HG02938 (cell line): ENCODE data around the gene PDRG1.

Experiments used
- ATAC-seq: cut with Tn5 transposase; IDR thresholded peaks from one replicate; pipeline ENCODE4 v1.9.1; 2021; ENCODE audit warnings: mild to moderate bottlenecking, moderate library complexity; ENCODE audit not compliant: unreplicated experiment

The PDRG1 gene

DNA sequence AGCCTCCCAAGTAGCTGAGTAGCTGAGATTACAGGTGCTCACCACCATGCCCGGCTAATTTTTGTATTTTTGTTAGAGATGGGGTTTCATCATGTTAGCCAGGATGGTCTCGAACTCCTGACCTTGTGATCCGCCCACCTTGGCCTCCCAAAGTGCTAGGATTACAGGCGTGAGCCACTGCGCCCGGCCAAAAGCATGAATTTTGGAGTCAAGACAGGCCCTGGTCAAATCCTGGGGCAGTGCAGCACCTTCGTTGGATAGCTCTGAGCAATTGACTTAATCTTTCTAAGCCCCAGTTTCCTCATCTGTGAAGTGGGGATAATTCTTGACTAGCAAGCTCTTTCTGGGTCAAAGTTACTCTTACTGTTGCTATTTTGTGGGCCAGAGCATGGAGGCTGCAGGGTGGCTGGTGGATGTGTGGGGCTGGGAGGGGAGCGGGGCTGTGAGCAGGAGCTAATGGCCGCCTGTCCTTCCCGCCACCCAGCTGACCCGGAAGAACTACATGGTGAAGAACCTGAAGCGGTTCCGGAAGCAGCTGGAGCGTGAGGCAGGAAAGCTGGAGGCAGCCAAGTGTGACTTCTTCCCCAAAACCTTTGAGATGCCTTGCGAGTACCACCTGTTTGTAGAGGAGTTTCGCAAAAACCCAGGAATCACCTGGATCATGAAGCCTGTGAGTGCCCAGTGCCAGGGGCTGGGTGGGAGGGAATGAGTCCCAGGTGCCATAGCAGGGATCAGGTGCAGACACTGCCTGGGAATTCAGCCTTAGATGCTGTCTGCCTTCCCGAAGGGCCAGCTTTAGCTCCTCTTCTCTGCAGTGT, 42.4 kb downstream of the PDRG1 start:
- ATAC-seq = no peak

- no peak for ATAC-seq
These were observed 43.4 kb downstream of the PDRG1 start for GRCh38 chr20:31908424-31908823.

DNA sequence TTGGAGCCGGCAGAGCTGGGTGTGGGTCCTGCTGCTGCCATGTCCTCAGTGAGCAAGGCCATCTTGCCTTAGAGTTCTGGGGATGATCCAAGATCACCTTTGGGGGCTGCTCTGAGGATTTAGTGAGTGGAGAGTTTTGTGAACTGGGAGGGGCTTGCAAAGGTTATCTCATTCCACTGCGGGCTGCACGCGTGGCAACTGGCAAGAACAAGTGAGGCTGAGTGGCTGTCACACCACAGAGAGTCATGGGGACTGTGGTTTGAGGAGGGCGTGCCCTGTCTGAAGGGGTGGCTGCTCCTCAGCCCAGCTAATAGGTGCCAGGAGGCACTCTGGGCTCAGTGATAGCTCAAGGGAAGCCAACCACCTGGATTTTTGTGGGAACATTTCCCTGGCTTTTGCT, 43.8 kb downstream of the PDRG1 start:
- ATAC-seq = no peak

- no peak for ATAC-seq
These were observed 44.8 kb downstream of the PDRG1 start for GRCh38 chr20:31907046-31907445.

DNA sequence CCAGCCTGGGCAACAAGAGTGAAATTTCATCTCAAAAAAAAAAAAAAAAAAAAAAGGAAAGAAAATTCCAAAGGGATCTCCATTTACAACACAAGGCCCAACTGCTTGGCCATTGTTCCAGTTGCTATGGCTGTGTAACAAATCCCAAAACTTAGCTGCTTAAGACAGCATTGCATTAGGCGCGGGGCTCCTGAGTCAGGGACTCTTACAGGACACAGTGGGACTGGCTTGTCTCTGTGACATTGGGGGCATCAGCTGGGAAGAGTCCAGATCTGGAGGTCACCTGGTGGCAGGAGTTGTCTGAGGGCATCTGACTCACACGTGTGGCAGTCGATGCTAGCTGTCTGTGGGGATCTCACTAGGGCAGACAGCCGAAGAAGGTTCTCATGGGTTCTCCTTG, 45.8 kb downstream of the PDRG1 start:
- no peak for ATAC-seq

DNA sequence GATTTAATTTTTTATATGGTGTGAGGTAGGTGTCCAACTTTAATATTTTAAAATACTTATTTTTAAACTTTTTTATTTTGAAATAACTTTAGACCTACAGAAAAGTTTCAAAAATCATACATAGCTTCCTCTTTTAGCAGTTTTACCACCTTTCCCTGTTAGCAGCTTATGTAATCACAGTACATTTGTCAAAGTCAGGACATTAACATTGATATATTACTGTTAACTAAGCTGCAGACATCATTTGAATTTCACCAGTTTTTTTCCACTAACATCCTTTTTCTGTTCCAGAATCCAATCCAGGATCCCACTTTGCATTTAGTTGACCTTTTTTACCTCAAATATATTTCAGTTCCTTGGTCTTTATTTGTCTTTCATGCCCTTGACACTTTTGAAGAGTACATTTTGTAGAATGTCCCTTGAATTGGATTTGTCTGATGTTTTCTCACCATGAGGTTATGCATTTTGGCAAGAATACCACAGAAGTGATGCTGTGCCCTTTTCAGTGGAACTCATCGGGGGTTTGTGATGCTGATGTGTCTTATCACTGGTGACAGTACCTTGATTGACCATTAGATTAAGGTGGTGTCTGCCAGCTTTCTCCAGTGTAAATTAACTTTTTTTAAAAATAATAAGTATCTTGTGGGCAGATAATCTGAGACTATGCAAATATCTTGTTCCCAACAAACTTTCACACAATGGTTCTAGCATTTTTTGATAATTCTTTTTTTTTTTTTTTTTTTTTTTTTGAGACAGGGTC, 48.0 kb downstream of the PDRG1 start:
- no peak for ATAC-seq

DNA sequence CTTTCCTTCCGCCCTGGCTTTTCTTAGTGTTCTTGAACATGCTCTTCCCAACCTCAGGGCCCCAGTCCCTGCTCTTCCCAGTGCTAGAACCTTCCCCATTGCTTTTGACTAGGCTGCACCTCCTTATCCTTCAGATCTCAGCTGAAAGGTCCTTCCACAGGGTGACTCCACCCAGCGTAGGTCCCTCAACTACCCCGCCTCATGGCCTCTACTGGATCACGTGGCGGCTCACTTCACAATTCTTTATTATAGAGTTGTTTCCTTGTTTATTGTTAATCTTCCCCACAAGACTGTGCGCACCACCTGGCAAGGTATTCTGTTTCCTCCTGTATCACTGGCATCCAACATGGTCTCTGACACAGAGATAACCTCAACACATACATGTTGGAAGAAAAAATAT, 50.2 kb downstream of the PDRG1 start:
- ATAC-seq = no peak

DNA sequence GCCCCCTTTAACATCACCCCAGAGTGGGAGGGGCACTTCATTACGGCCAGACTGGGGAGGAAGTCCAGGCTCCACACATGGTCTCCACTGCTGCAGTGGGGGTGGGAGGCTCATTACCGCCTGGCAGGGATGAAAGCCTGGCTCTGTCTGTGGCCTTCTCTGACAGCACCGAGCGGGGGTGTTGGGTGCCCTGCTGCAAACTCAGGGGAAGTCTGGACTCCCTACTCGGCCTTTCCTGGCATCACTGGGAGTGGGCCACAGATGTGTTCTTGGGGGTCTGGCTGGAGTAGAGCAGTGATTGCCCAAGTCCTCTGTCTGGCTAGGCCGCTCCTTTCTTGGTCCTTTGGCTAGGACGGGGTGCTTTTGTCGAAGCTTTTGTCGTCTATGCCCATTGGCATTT, 54.3 kb downstream of the PDRG1 start:
- no peak for ATAC-seq

GRCh38 chr20:31896049-31896448, 55.8 kb downstream of the PDRG1 start:
- ATAC-seq = no peak

- ATAC-seq = peak; percentile 98
These were observed 56.7 kb downstream of the PDRG1 start for GRCh38 chr20:31894980-31895675.
